Measurements from ENCODE around the gene EBPL.

DNA sequence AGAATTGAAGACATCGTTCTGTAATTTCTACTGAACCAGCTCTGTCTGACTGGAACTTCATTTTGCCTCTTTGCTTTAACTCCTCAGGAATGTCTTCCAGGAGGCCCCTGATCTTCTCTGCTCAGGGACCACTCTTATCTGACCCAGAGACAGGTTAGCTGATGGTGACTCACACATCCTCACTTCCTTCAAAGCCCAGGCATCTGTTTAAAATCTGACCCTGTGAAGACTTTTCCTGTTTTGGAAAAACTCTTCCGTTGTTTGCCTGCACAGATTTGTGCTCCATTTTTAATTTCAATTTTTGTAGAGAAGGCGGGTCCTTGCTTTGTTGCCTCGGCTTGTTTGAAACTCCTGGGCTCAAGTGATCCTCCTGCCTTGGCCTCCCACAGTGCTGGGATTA is 61.3 kb downstream of the EBPL start:
- TF ChIP-seq, protein P1, sequence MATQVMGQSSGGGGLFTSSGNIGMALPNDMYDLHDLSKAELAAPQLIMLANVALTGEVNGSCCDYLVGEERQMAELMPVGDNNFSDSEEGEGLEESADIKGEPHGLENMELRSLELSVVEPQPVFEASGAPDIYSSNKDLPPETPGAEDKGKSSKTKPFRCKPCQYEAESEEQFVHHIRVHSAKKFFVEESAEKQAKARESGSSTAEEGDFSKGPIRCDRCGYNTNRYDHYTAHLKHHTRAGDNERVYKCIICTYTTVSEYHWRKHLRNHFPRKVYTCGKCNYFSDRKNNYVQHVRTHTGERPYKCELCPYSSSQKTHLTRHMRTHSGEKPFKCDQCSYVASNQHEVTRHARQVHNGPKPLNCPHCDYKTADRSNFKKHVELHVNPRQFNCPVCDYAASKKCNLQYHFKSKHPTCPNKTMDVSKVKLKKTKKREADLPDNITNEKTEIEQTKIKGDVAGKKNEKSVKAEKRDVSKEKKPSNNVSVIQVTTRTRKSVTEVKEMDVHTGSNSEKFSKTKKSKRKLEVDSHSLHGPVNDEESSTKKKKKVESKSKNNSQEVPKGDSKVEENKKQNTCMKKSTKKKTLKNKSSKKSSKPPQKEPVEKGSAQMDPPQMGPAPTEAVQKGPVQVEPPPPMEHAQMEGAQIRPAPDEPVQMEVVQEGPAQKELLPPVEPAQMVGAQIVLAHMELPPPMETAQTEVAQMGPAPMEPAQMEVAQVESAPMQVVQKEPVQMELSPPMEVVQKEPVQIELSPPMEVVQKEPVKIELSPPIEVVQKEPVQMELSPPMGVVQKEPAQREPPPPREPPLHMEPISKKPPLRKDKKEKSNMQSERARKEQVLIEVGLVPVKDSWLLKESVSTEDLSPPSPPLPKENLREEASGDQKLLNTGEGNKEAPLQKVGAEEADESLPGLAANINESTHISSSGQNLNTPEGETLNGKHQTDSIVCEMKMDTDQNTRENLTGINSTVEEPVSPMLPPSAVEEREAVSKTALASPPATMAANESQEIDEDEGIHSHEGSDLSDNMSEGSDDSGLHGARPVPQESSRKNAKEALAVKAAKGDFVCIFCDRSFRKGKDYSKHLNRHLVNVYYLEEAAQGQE (IDR thresholded peaks at IDR 0.05; ENCODE audit: insufficient read depth in 1 of 2, low read depth in 2 of 2, low read length in 2 of 2): no peak
- TF ChIP-seq POLR2AphosphoS5 (IDR thresholded peaks at IDR 0.05; ENCODE audit: low read depth, low read length) (no peak), TAF1 (IDR thresholded peaks at IDR 0.05; ENCODE audit: borderline replicate concordance, insufficient read depth, low read length) (no peak), FOXP2 (optimal IDR thresholded peaks at IDR 0.05; ENCODE audit: borderline replicate concordance, extremely low read depth, extremely low read length, insufficient read depth) (no peak), SIN3A (IDR thresholded peaks at IDR 0.05; ENCODE audit: borderline replicate concordance, insufficient read depth, low read length) (no peak)
